ENCODE data around the gene TRMT1. TPM values are rescaled to one million over a fixed set of nuclear protein-coding genes. Genes with fewer than 3 reads are reported as not detected.
A peak's percentile ranks its signal among the peaks of the same experiment; 100 is the strongest.

The TRMT1 gene
- total RNA-seq, 1 donor from 2014 or later, result 28.0 TPM

- no peaks in the 10 kb centered on the region for H3K36me3 ChIP-seq
- intact Hi-C loops (cut with DNase I), result loop anchor here (5.0 kb wide), 1 partner anchor 60 kb away; the partner anchor contains the start of gene NFIX
- no peaks in the 10 kb centered on the region for H3K9me3 ChIP-seq
- H3K4me1 ChIP-seq, result peaks cover 100% of the 10 kb centered on the region
- no peak for DNase-seq (ENCODE audit: extremely low spot score in 2 of 2)
- TF ChIP-seq POLR2AphosphoS5 (IDR thresholded peaks at IDR 0.05; ENCODE audit: insufficient read depth in 1 of 2, low read depth in 1 of 2) (no peak), POLR2A (IDR thresholded peaks at IDR 0.05) (no peak)
- TF ChIP-seq, protein P1, sequence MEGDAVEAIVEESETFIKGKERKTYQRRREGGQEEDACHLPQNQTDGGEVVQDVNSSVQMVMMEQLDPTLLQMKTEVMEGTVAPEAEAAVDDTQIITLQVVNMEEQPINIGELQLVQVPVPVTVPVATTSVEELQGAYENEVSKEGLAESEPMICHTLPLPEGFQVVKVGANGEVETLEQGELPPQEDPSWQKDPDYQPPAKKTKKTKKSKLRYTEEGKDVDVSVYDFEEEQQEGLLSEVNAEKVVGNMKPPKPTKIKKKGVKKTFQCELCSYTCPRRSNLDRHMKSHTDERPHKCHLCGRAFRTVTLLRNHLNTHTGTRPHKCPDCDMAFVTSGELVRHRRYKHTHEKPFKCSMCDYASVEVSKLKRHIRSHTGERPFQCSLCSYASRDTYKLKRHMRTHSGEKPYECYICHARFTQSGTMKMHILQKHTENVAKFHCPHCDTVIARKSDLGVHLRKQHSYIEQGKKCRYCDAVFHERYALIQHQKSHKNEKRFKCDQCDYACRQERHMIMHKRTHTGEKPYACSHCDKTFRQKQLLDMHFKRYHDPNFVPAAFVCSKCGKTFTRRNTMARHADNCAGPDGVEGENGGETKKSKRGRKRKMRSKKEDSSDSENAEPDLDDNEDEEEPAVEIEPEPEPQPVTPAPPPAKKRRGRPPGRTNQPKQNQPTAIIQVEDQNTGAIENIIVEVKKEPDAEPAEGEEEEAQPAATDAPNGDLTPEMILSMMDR (IDR thresholded peaks at IDR 0.05), result no peak
- H3K4me3 ChIP-seq, result no peak overlapping the region
- peak overlapping the region; percentile 96 for H3K27ac ChIP-seq
- H3K27me3 ChIP-seq, result no peaks in the 10 kb centered on the region
Observed at GRCh38 chr19:13057744-13058143, 58.8 kb downstream of the TRMT1 start.

- H3K36me3 ChIP-seq, result no peaks in the 10 kb centered on the region
- no peaks in the 10 kb centered on the region for H3K27me3 ChIP-seq
- no peak for DNase-seq (ENCODE audit: extremely low spot score in 2 of 2)
- H3K4me1 ChIP-seq, result peaks cover 100% of the 10 kb centered on the region
- H3K9me3 ChIP-seq, result no peaks in the 10 kb centered on the region
- peak overlapping the region; percentile 96 for H3K27ac ChIP-seq
- no peak for TF ChIP-seq POLR2A (IDR thresholded peaks at IDR 0.05)
- TF ChIP-seq, protein P1 (IDR thresholded peaks at IDR 0.05), result no peak
- peak in 1 of 2 donors; percentile 23 for TF ChIP-seq POLR2AphosphoS5 (IDR thresholded peaks at IDR 0.05; ENCODE audit: insufficient read depth in 1 of 2, low read depth in 1 of 2)
- intact Hi-C loops (cut with DNase I), result loop anchor here (5.0 kb wide), 1 partner anchor 60 kb away; the partner anchor contains the start of gene NFIX
- no peak overlapping the region for H3K4me3 ChIP-seq
Observed at GRCh38 chr19:13057147-13057572, 59.4 kb downstream of the TRMT1 start.

DNA sequence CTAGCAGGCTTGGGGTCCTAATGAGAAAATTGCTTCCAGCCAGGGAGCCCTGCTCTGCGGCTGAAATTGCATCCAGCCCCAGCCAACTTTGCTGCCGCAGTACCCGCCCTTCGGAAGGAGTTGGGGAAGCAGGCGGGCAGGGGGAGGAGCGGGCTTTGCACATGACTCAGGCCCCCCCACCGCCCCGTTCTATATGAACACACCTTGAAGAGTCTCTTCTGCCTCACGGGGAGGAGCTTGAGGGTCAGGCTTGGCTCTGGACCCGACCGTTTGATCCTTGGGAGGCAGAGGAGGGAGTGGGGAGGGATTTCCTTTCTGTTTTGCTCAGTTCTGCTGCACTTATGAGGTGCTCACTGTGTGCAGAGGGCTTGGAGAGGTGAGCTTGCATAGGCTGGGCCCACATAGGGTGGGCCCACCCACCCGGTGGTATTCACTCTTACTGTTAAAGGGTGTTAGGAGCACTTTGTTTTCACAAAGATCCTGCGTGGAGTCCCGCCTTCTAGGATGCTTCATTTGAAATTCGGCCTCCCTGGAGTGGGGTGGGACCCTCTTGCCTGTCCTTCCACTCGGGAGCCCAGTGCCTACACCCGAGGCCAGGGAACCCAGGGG is 60.4 kb downstream of the TRMT1 start:
- no peaks in the 10 kb centered on the region for H3K9me3 ChIP-seq
- no peak for DNase-seq (ENCODE audit: extremely low spot score in 2 of 2)
- TF ChIP-seq POLR2AphosphoS5 (IDR thresholded peaks at IDR 0.05; ENCODE audit: insufficient read depth in 1 of 2, low read depth in 1 of 2), result peak in 1 of 2 donors; percentile 44
- TF ChIP-seq, protein P1 (IDR thresholded peaks at IDR 0.05), result no peak
- TF ChIP-seq POLR2A (IDR thresholded peaks at IDR 0.05), result no peak
- H3K4me1 ChIP-seq, result peaks cover 100% of the 10 kb centered on the region
- peak overlapping the region; percentile 96 for H3K27ac ChIP-seq
- intact Hi-C loops (cut with DNase I), result loop anchor here (5.0 kb wide), 1 partner anchor 59 kb away; the partner anchor contains the start of gene NFIX
- peak overlapping the region; percentile 15 to 30 for H3K4me3 ChIP-seq
- H3K27me3 ChIP-seq, result no peaks in the 10 kb centered on the region
- H3K36me3 ChIP-seq, result no peaks in the 10 kb centered on the region

DNA sequence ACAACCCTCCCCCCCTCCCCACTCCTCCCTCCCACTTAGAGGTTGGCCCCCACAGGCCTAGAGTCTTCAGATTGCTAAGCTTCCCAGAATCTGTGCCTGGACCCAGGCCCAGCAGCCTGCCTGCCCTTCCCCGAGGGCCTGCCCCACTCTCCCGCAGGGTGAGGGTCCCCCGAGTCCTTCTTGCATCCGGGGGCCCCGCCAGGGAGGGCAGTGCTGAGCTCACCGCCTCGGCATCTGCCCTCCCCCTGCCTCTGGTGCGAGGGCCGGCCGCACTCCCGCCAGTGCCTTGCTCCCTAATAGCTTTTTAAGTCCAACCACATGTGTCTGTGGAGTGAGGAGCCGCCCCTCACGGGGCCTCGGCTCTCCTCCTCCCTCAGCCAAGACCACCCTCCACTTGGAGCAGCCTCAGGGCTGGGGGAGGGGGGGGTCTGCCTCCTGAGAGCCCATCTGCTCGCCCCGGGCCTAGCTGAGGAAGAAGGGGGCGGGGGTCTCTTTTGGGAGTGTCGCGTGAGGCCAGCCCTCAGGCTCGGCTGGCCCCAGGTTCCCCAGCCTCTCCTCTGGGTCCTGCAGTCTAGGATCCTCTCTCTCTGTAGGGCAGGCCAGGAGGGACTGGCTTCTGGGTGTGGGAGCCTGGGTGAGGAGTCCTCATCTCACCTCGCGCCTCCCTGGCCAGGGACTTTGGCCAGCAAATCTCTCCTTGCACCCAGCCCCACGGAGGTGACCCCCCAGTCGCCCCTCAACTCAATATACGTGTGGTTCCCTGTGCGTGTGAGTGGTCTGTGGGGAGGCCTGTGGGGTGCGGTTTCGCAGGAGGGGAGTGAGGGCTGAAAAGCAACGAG is 61.1 kb downstream of the TRMT1 start:
- TF ChIP-seq POLR2AphosphoS5 (IDR thresholded peaks at IDR 0.05; ENCODE audit: insufficient read depth in 1 of 2, low read depth in 1 of 2) (peak in 1 of 2 donors; percentile 88), POLR2A (IDR thresholded peaks at IDR 0.05) (peak in 1 of 2 donors; percentile 45)
- TF ChIP-seq, protein P1 (IDR thresholded peaks at IDR 0.05), result no peak
- Histone ChIP-seq H3K9me3 (no peaks in the 10 kb centered on the region), H3K27ac (peak overlapping the region; percentile 96), H3K4me3 (peak overlapping the region; percentile 15 to 30), H3K36me3 (no peaks in the 10 kb centered on the region), H3K27me3 (no peaks in the 10 kb centered on the region), H3K4me1 (peaks cover 100% of the 10 kb centered on the region)
- intact Hi-C loops (cut with DNase I), result loop anchor here (5.0 kb wide), 1 partner anchor 58 kb away; the partner anchor contains the start of gene NFIX
- no peak for DNase-seq (ENCODE audit: extremely low spot score in 2 of 2)

Other genes starting within 250 kb of the TRMT1 start
- gene DNASE2, start 235.3 kb downstream of the TRMT1 start, total RNA-seq, result 23.6 TPM
- gene KLF1, start 229.5 kb downstream of the TRMT1 start, total RNA-seq, result not detected
- 23.6 TPM for gene GCDH, start 225.6 kb downstream of the TRMT1 start, total RNA-seq
- not detected for gene SYCE2, start 197.4 kb downstream of the TRMT1 start, total RNA-seq
- gene FARSA, start 183.0 kb downstream of the TRMT1 start, total RNA-seq, result 44.2 TPM
- gene CALR, start 178.1 kb downstream of the TRMT1 start, total RNA-seq, result 303 TPM
- 85.9 TPM for gene RAD23A, start 170.9 kb downstream of the TRMT1 start, total RNA-seq
- 80.3 TPM for gene GADD45GIP1, start 159.5 kb downstream of the TRMT1 start, total RNA-seq
- not detected for gene DAND5, start 147.2 kb downstream of the TRMT1 start, total RNA-seq
- 81.8 TPM for gene NFIX, start 121.3 kb downstream of the TRMT1 start, total RNA-seq
- 11.5 TPM for gene LYL1, start 13.9 kb downstream of the TRMT1 start, total RNA-seq
- 22.6 TPM for gene NACC1, start 1.5 kb upstream of the TRMT1 start, total RNA-seq
- 71.5 TPM for gene STX10, start 33.6 kb upstream of the TRMT1 start, total RNA-seq
- 152 TPM for gene IER2, start 33.7 kb upstream of the TRMT1 start, total RNA-seq